Trophoblast cell (in vitro differentiated cells and primary cell): ENCODE data around the gene ADGRL4.
A peak's percentile ranks its signal among the peaks of the same experiment; 100 is the strongest.

Experiments used
- DNase-seq, 2 donors: peaks; one replicate each; pipeline ENCODE4 v3.0.0-alpha.2; 2016
- H2AFZ ChIP-seq: 2 replicates; pipeline ENCODE4 v1.6.1; 2013; ENCODE audit warnings: low read length, moderate library complexity, mild to moderate bottlenecking; ENCODE audit not compliant: insufficient read depth, poor library complexity
- H2AK5ac ChIP-seq: 2 replicates; pipeline ENCODE4 v1.6.1; 2013; ENCODE audit warnings: mild to moderate bottlenecking, low read length
- H2BK120ac ChIP-seq: 2 replicates; pipeline ENCODE4 v1.6.1; 2013; ENCODE audit warnings: low read length, mild to moderate bottlenecking, moderate library complexity; ENCODE audit not compliant: insufficient read depth, poor library complexity
- H2BK12ac ChIP-seq: 2 replicates; pipeline ENCODE4 v1.6.1; 2013; ENCODE audit warnings: mild to moderate bottlenecking, low read length, moderate library complexity
- H2BK5ac ChIP-seq: 2 replicates; pipeline ENCODE4 v1.6.1; 2013; ENCODE audit warnings: low read length, low read depth, moderate library complexity, mild to moderate bottlenecking; ENCODE audit not compliant: poor library complexity
- H3K14ac ChIP-seq: 2 replicates; pipeline ENCODE4 v1.6.1; 2013; ENCODE audit warnings: mild to moderate bottlenecking, low read length
- H3K18ac ChIP-seq: 2 replicates; pipeline ENCODE4 v1.6.1; 2013; ENCODE audit warnings: mild to moderate bottlenecking, low read length
- H3K23ac ChIP-seq: 2 replicates; pipeline ENCODE4 v1.6.1; 2013; ENCODE audit warnings: low read length
- H3K27ac ChIP-seq: 2 replicates; pipeline ENCODE4 v1.5.1; 2013; ENCODE audit warnings: low read depth, mild to moderate bottlenecking, inconsistent platforms, low read length, moderate library complexity
- H3K27me3 ChIP-seq: 2 replicates; pipeline ENCODE4 v1.6.1; 2013; ENCODE audit warnings: inconsistent platforms, mild to moderate bottlenecking, low read length, moderate library complexity; ENCODE audit not compliant: insufficient read depth
- H3K36me3 ChIP-seq, 2 experiments: 1 replicate in 1 of 2; 2 replicates in 1 of 2; pipeline ENCODE4 v1.6.1; 2013; ENCODE audit warnings: low read length in 2 of 2, mild to moderate bottlenecking in 2 of 2, moderate library complexity in 1 of 2; ENCODE audit not compliant: insufficient read depth in 2 of 2, control insufficient read depth in 1 of 2
- H3K4ac ChIP-seq: 2 replicates; pipeline ENCODE4 v1.6.1; 2013; ENCODE audit warnings: low read depth, mild to moderate bottlenecking, low read length, moderate library complexity
- H3K4me1 ChIP-seq, 2 experiments: 1 replicate in 1 of 2; 2 replicates in 1 of 2; pipeline ENCODE4 v1.6.1; 2013; ENCODE audit warnings: low read length in 2 of 2, mild to moderate bottlenecking in 2 of 2, moderate library complexity in 1 of 2; ENCODE audit not compliant: insufficient read depth in 2 of 2, control insufficient read depth in 1 of 2
- H3K4me2 ChIP-seq: 2 replicates; pipeline ENCODE4 v1.6.1; 2013; ENCODE audit warnings: inconsistent platforms, mild to moderate bottlenecking, low read length, moderate library complexity
- H3K4me3 ChIP-seq: 2 replicates; pipeline ENCODE4 v1.5.1; 2013; ENCODE audit warnings: mild to moderate bottlenecking, low read depth, low read length, inconsistent platforms
- H3K79me1 ChIP-seq: one replicate; pipeline ENCODE4 v1.6.1; 2013; ENCODE audit warnings: low read length
- H3K79me2 ChIP-seq: 2 replicates; pipeline ENCODE4 v1.6.1; 2013; ENCODE audit warnings: low read length, mild to moderate bottlenecking; ENCODE audit not compliant: control insufficient read depth, insufficient read depth, poor library complexity
- H3K9ac ChIP-seq: 2 replicates; pipeline ENCODE4 v1.6.1; 2013; ENCODE audit warnings: mild to moderate bottlenecking, low read length
- H3K9me3 ChIP-seq: 2 replicates; pipeline ENCODE4 v1.6.1; 2013; ENCODE audit warnings: low read depth, mild to moderate bottlenecking, control low read depth, inconsistent platforms, low read length; ENCODE audit not compliant: insufficient read depth
- H4K12ac ChIP-seq: 2 replicates; pipeline ENCODE4 v1.6.1; 2013; ENCODE audit warnings: low read depth, mild to moderate bottlenecking, low read length, moderate library complexity
- H4K8ac ChIP-seq: 2 replicates; pipeline ENCODE4 v1.6.1; 2013; ENCODE audit warnings: low read depth, mild to moderate bottlenecking, low read length, moderate library complexity
- H4K91ac ChIP-seq: one replicate; pipeline ENCODE4 v1.6.1; 2013; ENCODE audit warnings: low read depth, mild to moderate bottlenecking, low read length, moderate library complexity
- WGBS: extraction: QIAGEN DNeasy Blood & Tissue Kit; methylation state at CpG from one replicate; pipeline ENCODE4 v1.1.7; 2013; ENCODE audit warnings: missing lambda C conversion rate; ENCODE audit not compliant: insufficient read length, insufficient coverage; ENCODE audit errors: extremely low coverage; 5-methylcytosine and 5-hydroxymethylcytosine counted together

The ADGRL4 gene

DNA sequence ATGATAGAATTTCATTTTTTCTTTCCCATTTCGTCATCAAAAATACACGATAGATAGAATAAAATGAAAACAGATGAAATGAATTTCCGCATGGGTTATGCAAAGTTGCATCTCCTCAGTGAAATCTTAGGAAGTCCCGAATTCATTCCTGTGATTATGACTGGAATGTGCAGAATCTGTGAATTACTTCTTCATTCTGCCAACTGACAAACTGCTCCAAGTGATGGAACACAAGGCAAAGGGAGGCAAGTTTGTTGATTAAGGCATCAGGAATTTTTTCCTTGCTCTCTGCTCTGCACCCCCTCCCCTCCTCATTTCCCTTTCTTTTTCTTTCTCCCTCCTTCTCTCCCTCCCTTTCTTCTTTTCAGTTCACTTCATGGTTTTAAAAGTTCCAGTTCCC, 37.0 kb upstream of the ADGRL4 start:
- Histone ChIP-seq H3K79me2 (no peaks in the 10 kb centered on the region), H4K12ac (no peak overlapping the region), H3K79me1 (no peaks in the 10 kb centered on the region), H3K27ac (no peak overlapping the region), H3K9me3 (no peaks in the 10 kb centered on the region), H3K4me2 (no peak overlapping the region), H2AFZ (no peak overlapping the region), H4K8ac (no peak overlapping the region), H4K91ac (no peak overlapping the region), H3K36me3 (no peaks in the 10 kb centered on the region), H3K4me3 (no peak overlapping the region), H3K4ac (no peak overlapping the region), H3K9ac (no peak overlapping the region), H3K18ac (no peak overlapping the region), H3K27me3 (no peaks in the 10 kb centered on the region), H2BK120ac (no peak overlapping the region), H3K4me1 (no peaks in the 10 kb centered on the region), H2BK12ac (no peak overlapping the region), H3K14ac (no peak overlapping the region), H3K23ac (no peak overlapping the region), H2BK5ac (no peak overlapping the region), H2AK5ac (no peak overlapping the region)
- peak in 1 of 2 donors; percentile 54 for DNase-seq
- WGBS, result no CpG with 5 or more reads among the region's 4 CpGs

DNA sequence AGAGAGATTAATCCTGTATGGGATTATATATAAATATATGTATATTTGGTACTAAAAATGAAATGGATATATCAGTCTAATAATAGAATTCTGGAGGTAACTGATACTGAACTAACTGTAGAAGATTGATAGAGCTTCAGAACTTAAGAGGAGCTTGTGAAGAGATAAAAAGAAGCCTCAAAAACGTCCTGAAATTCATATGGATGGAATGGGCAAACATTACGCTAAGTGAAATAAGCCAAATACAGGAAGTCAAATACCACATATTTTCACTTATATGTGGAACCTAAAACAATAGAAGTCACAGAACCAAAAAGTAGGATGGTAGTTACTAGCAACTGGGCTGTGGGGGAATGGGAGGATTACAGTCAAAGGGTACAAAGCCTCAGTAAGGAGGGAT, 36.0 kb upstream of the ADGRL4 start:
- Histone ChIP-seq H3K23ac (no peak overlapping the region), H3K4ac (no peak overlapping the region)
- WGBS, result no CpG with 5 or more reads among the region's 2 CpGs

DNA sequence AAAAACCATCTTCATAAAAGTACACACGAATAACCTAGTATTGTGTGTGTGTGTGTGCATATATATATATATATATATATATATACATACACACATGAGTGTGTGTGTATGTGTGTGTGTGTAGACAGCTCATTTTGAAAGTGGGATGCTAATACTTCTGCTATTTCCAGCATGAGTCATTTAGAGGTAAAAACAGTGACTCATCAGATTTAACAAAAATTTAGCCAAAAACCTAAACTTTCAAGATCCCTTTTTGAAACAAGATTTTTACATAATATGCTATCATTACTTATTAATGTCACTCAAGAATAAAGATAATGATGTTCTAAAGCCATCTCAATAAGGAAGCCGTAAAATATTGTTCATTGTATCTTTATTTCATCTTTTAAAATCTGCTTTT, 35.6 kb upstream of the ADGRL4 start:
- H3K36me3 ChIP-seq, result peaks cover 0 to 1% of the 10 kb centered on the region in 2 experiments
- no peaks in the 10 kb centered on the region for H3K79me1 ChIP-seq
- no peak overlapping the region for H3K14ac ChIP-seq
- no peaks in the 10 kb centered on the region for H3K79me2 ChIP-seq
- peaks cover 3% of the 10 kb centered on the region for H3K9me3 ChIP-seq
- no peak overlapping the region for H3K4me2 ChIP-seq
- no CpG with 5 or more reads among the region's 2 CpGs for WGBS
- no peak overlapping the region for H2AFZ ChIP-seq
- no peak overlapping the region for H3K9ac ChIP-seq
- no peak overlapping the region for H2BK5ac ChIP-seq
- no peak overlapping the region for H2BK120ac ChIP-seq
- peak in 1 of 2 donors; percentile 11 for DNase-seq
- H3K23ac ChIP-seq, result no peak overlapping the region
- no peak overlapping the region for H4K91ac ChIP-seq
- no peak overlapping the region for H3K4me3 ChIP-seq
- H2BK12ac ChIP-seq, result no peak overlapping the region
- no peak overlapping the region for H4K12ac ChIP-seq
- no peak overlapping the region for H2AK5ac ChIP-seq
- no peak overlapping the region for H3K4ac ChIP-seq
- H3K18ac ChIP-seq, result no peak overlapping the region
- H3K27me3 ChIP-seq, result no peaks in the 10 kb centered on the region
- H3K27ac ChIP-seq, result no peak overlapping the region
- H3K4me1 ChIP-seq, result no peaks in the 10 kb centered on the region
- H4K8ac ChIP-seq, result no peak overlapping the region

More for the DNA sequence above, 36.0 kb upstream of the ADGRL4 start:
- Histone ChIP-seq H2AFZ (no peak overlapping the region), H2BK120ac (no peak overlapping the region), H3K36me3 (no peaks in the 10 kb centered on the region), H3K79me2 (no peaks in the 10 kb centered on the region), H3K27ac (no peak overlapping the region), H3K14ac (no peak overlapping the region), H4K12ac (no peak overlapping the region), H3K4me1 (no peaks in the 10 kb centered on the region), H3K79me1 (no peaks in the 10 kb centered on the region), H4K8ac (no peak overlapping the region), H3K18ac (no peak overlapping the region), H3K9me3 (no peaks in the 10 kb centered on the region), H3K27me3 (no peaks in the 10 kb centered on the region), H3K4me3 (no peak overlapping the region), H2BK5ac (no peak overlapping the region), H2AK5ac (no peak overlapping the region), H4K91ac (no peak overlapping the region), H2BK12ac (no peak overlapping the region), H3K4me2 (no peak overlapping the region), H3K9ac (no peak overlapping the region)
- DNase-seq, result no peak

DNA sequence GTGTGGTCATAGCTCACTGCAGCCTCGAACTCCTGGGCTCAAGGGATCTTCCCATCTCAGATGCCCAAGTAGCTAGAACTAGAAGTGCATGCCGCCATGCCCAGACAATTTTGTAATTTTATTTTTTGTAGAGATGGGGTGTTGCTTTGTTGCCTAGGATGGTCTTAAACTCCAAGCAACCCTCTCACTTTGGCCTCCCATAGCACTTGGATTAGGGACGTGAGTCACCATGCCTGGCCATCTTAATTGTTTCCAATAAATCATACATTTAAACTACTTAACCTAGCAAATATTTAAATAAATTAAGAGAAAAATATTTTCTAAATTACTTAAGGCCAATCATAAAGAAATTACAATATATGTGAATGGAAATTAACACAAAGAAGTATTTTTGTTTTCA, 35.1 kb upstream of the ADGRL4 start:
- Histone ChIP-seq H3K4me2 (no peak overlapping the region), H3K36me3 (peaks cover 0 to 2% of the 10 kb centered on the region in 2 experiments), H3K79me1 (no peaks in the 10 kb centered on the region), H4K12ac (no peak overlapping the region), H2AFZ (no peak overlapping the region), H4K91ac (no peak overlapping the region), H3K27me3 (no peaks in the 10 kb centered on the region), H2BK12ac (no peak overlapping the region), H3K27ac (no peak overlapping the region), H3K9me3 (peaks cover 6% of the 10 kb centered on the region), H3K18ac (no peak overlapping the region), H2AK5ac (no peak overlapping the region), H3K79me2 (no peaks in the 10 kb centered on the region), H3K4ac (no peak overlapping the region), H4K8ac (no peak overlapping the region), H3K4me3 (no peak overlapping the region), H3K9ac (no peak overlapping the region), H2BK5ac (no peak overlapping the region), H3K14ac (no peak overlapping the region), H3K23ac (no peak overlapping the region), H2BK120ac (no peak overlapping the region), H3K4me1 (no peaks in the 10 kb centered on the region)
- DNase-seq, result no peak
- no CpG with 5 or more reads among the region's 3 CpGs for WGBS
